Measurements from ENCODE around the gene ATP13A4.

GRCh38 chr3:193506921-193507320 lies 47.8 kb downstream of the ATP13A4 start:
- TF ChIP-seq, protein P1, sequence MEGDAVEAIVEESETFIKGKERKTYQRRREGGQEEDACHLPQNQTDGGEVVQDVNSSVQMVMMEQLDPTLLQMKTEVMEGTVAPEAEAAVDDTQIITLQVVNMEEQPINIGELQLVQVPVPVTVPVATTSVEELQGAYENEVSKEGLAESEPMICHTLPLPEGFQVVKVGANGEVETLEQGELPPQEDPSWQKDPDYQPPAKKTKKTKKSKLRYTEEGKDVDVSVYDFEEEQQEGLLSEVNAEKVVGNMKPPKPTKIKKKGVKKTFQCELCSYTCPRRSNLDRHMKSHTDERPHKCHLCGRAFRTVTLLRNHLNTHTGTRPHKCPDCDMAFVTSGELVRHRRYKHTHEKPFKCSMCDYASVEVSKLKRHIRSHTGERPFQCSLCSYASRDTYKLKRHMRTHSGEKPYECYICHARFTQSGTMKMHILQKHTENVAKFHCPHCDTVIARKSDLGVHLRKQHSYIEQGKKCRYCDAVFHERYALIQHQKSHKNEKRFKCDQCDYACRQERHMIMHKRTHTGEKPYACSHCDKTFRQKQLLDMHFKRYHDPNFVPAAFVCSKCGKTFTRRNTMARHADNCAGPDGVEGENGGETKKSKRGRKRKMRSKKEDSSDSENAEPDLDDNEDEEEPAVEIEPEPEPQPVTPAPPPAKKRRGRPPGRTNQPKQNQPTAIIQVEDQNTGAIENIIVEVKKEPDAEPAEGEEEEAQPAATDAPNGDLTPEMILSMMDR (IDR thresholded peaks at IDR 0.05; ENCODE audit: poor library complexity), result no peak
- TF ChIP-seq EZH2phosphoT487 (IDR thresholded peaks at IDR 0.05; ENCODE audit: low read depth, severe bottlenecking, unreplicated experiment), result no peak

Measured in hepatocyte (in vitro differentiated cells).